ENCODE results near the gene SYNJ2. TPM values are rescaled to one million over a fixed set of nuclear protein-coding genes. Genes with fewer than 3 reads are reported as not detected.

SYNJ2 gene
- total and polyA plus RNA-seq, 4 donors: 3.4 to 8.8 (median 4.8) TPM

- TF ChIP-seq CTCF (IDR thresholded peaks at IDR 0.05; ENCODE audit: control extremely low read depth, extremely low read depth): no peak
- 89 to 91% methylated on average over 7 of the region's 7 CpGs for WGBS, 2 donors
- ATAC-seq (ENCODE audit: insufficient read depth, low FRiP score): no peak
These were observed 12.6 kb downstream of the SYNJ2 start for GRCh38 chr6:157994125-157994795.

DNA sequence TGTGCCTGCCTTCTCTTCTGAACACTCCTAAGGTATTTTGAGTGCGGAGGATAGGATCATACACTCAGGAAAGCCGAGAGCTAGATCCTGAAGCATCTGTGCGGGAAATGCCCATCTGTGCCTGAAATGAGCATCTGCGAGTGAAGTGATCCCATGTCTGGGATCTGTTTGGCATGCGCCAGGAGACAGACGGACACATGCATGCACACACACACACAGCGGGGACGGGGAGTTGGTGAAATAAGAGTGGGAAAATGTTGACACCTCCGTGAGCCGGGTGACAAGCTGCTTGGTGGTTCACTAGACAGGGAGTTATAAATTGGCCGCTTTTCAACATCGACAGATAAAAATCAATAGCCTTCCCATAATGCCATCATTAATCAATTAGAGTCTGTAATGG, 13.8 kb downstream of the SYNJ2 start:
- H3K9ac ChIP-seq (ENCODE audit: insufficient read depth in 1 of 2, low read length in 2 of 2): no peak overlapping the region
- no peaks in the 10 kb centered on the region for H3K27me3 ChIP-seq (ENCODE audit: control insufficient read depth in 3 of 3, insufficient read depth in 3 of 3, low read length in 2 of 3)
- no peaks in the 10 kb centered on the region for H3K9me3 ChIP-seq (ENCODE audit: control insufficient read depth in 4 of 4, insufficient read depth in 3 of 4, low read length in 3 of 4)
- ATAC-seq (ENCODE audit: insufficient read depth, low FRiP score): no peak
- DNase-seq: no peak
- no peak overlapping the region for H3K27ac ChIP-seq (ENCODE audit: low read depth in 1 of 2, low read length in 1 of 2)
- WGBS, 2 donors: 98 to 99% methylated on average over 12 of the region's 12 CpGs
- H3K4me3 ChIP-seq: no peak overlapping the region
- no peak for TF ChIP-seq CTCF (IDR thresholded peaks at IDR 0.05; ENCODE audit: control extremely low read depth, extremely low read depth)
- H3K36me3 ChIP-seq (ENCODE audit: control insufficient read depth in 4 of 4, insufficient read depth in 4 of 4, low read length in 4 of 4): no peaks in the 10 kb centered on the region
- H3K4me1 ChIP-seq (ENCODE audit: control insufficient read depth in 5 of 5, insufficient read depth in 5 of 5, low read length in 5 of 5): peaks cover 0 to 12% (median under 1%) of the 10 kb centered on the region in 5 donors

More at GRCh38 chr6:157994125-157994795, 12.6 kb downstream of the SYNJ2 start:
- Histone ChIP-seq H3K9me3 (ENCODE audit: control insufficient read depth in 4 of 4, insufficient read depth in 3 of 4, low read length in 3 of 4) (no peaks in the 10 kb centered on the region), H3K4me3 (no peak overlapping the region), H3K9ac (ENCODE audit: insufficient read depth in 1 of 2, low read length in 2 of 2) (no peak overlapping the region), H3K36me3 (ENCODE audit: control insufficient read depth in 4 of 4, insufficient read depth in 4 of 4, low read length in 4 of 4) (no peaks in the 10 kb centered on the region), H3K4me1 (ENCODE audit: control insufficient read depth in 5 of 5, insufficient read depth in 5 of 5, low read length in 5 of 5) (peaks cover 0 to 19% (median 9%) of the 10 kb centered on the region in 5 donors), H3K27ac (ENCODE audit: low read depth in 1 of 2, low read length in 1 of 2) (no peak overlapping the region), H3K27me3 (ENCODE audit: control insufficient read depth in 3 of 3, insufficient read depth in 3 of 3, low read length in 2 of 3) (no peaks in the 10 kb centered on the region)
- DNase-seq: no peak

DNA sequence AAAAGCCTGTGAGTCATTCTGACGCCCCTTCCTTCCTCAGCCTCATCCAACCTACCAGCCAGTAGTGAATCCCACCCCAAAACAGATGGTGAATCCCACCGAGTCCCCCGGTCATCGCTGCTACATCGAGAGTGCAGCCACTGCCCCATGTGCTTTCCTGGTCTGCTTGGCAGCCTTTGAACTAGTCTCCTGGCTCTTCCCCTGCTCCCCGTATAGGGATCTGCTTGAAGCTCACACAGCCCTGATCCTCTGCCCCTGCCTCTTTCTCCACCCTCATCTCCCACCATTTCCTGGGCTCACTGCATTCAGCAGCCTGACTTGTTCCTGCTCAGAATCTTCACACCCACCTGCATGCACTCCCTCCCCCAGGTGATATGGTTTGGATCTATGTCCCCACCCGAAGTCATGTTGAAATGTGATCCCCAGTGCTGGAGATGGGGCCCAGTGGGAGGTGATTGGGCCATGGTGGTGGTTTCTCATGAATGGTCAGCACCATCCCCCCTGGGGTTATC, 14.6 kb downstream of the SYNJ2 start:
- H3K27me3 ChIP-seq (ENCODE audit: control insufficient read depth in 3 of 3, insufficient read depth in 3 of 3, low read length in 2 of 3): no peaks in the 10 kb centered on the region
- TF ChIP-seq CTCF (IDR thresholded peaks at IDR 0.05; ENCODE audit: control extremely low read depth, extremely low read depth): no peak
- WGBS, 2 donors: 91 to 94% methylated on average over 7 of the region's 7 CpGs
- no peak overlapping the region for H3K4me3 ChIP-seq
- H3K36me3 ChIP-seq (ENCODE audit: control insufficient read depth in 4 of 4, insufficient read depth in 4 of 4, low read length in 4 of 4): no peaks in the 10 kb centered on the region
- no peak for DNase-seq
- no peak for ATAC-seq (ENCODE audit: insufficient read depth, low FRiP score)
- no peaks in the 10 kb centered on the region for H3K9me3 ChIP-seq (ENCODE audit: control insufficient read depth in 4 of 4, insufficient read depth in 3 of 4, low read length in 3 of 4)
- H3K4me1 ChIP-seq (ENCODE audit: control insufficient read depth in 5 of 5, insufficient read depth in 5 of 5, low read length in 5 of 5): peaks cover 0 to 12% (median 0%) of the 10 kb centered on the region in 5 donors
- no peak overlapping the region for H3K9ac ChIP-seq (ENCODE audit: insufficient read depth in 1 of 2, low read length in 2 of 2)
- H3K27ac ChIP-seq (ENCODE audit: low read depth in 1 of 2, low read length in 1 of 2): no peak overlapping the region

Measured in lung (tissue), 12 donors.